Stimulated activated CD8-positive, alpha-beta memory T cell treated with anti-CD3 and anti-CD28 coated beads, Interleukin-4, amount 100 ng/mL, for 48 hours (primary cell): ENCODE measurements around the gene CAP2.

Experiments
- DNase-seq: peaks from one replicate; pipeline ENCODE4 v3.0.0-alpha.2; 2020

CAP2 gene

GRCh38 chr6:17477356-17477755 lies 84.0 kb downstream of the CAP2 start:
- no peak for DNase-seq

- DNase-seq, result no peak
Observed at GRCh38 chr6:17478223-17478907, 85.0 kb downstream of the CAP2 start.

- DNase-seq, result no peak
Observed at GRCh38 chr6:17478946-17479345, 85.6 kb downstream of the CAP2 start.

GRCh38 chr6:17480476-17480875 lies 87.1 kb downstream of the CAP2 start:
- DNase-seq, result no peak

- no peak for DNase-seq
Observed at GRCh38 chr6:17482711-17483110, 89.3 kb downstream of the CAP2 start.

GRCh38 chr6:17483391-17484016 lies 90.1 kb downstream of the CAP2 start:
- no peak for DNase-seq

GRCh38 chr6:17484201-17484849 lies 90.9 kb downstream of the CAP2 start:
- DNase-seq, result no peak

- DNase-seq, result no peak
Observed at GRCh38 chr6:17485181-17485580, 91.8 kb downstream of the CAP2 start.

GRCh38 chr6:17485946-17486345 lies 92.6 kb downstream of the CAP2 start:
- DNase-seq, result no peak

GRCh38 chr6:17486680-17487079 lies 93.3 kb downstream of the CAP2 start:
- DNase-seq, result no peak

GRCh38 chr6:17490724-17491123 lies 97.3 kb downstream of the CAP2 start:
- no peak for DNase-seq

GRCh38 chr6:17491416-17492142 lies 98.2 kb downstream of the CAP2 start:
- no peak for DNase-seq

GRCh38 chr6:17492350-17492749 lies 99.0 kb downstream of the CAP2 start:
- DNase-seq, result no peak

- DNase-seq, result no peak
Observed at GRCh38 chr6:17493286-17493685, 99.9 kb downstream of the CAP2 start.

GRCh38 chr6:17494177-17494576 lies 100.8 kb downstream of the CAP2 start:
- no peak for DNase-seq

GRCh38 chr6:17494919-17495318 lies 101.5 kb downstream of the CAP2 start:
- no peak for DNase-seq

GRCh38 chr6:17497535-17498095 lies 104.2 kb downstream of the CAP2 start:
- DNase-seq, result no peak

- DNase-seq, result no peak
Observed at GRCh38 chr6:17501442-17501841, 108.0 kb downstream of the CAP2 start.

GRCh38 chr6:17501982-17502704 lies 108.7 kb downstream of the CAP2 start:
- DNase-seq, result no peak

- no peak for DNase-seq
Observed at GRCh38 chr6:17503051-17503450, 109.7 kb downstream of the CAP2 start.

GRCh38 chr6:17504005-17504404 lies 110.6 kb downstream of the CAP2 start:
- DNase-seq, result no peak

GRCh38 chr6:17505062-17505476 lies 111.7 kb downstream of the CAP2 start:
- no peak for DNase-seq
